Fibroblast of upper back skin (primary cell): ENCODE data around the gene DNMT3B.
"Not testable (repeated sequence)": the region's sequence is repeated elsewhere in the genome, so short reads cannot be mapped to it uniquely, and the experiment has no call there.

ENCODE experiments used
- DNase-seq: peaks from one replicate; pipeline ENCODE4 v3.0.0-alpha.2; 2013

The DNMT3B gene

GRCh38 chr20:32763202-32764004 lies 1.2 kb downstream of the DNMT3B start:
- no peak for DNase-seq

GRCh38 chr20:32764005-32764960 lies 2.1 kb downstream of the DNMT3B start:
- no peak for DNase-seq

- DNase-seq, result not testable (repeated sequence)
Measured at GRCh38 chr20:32765230-32765875, 3.2 kb downstream of the DNMT3B start.

- no peak for DNase-seq
Measured at GRCh38 chr20:32767418-32768198, 5.4 kb downstream of the DNMT3B start.

GRCh38 chr20:32772046-32772445 lies 9.9 kb downstream of the DNMT3B start:
- DNase-seq, result no peak

- no peak for DNase-seq
Measured at GRCh38 chr20:32773223-32773622, 11.0 kb downstream of the DNMT3B start.

- DNase-seq, result no peak
Measured at GRCh38 chr20:32773855-32774254, 11.7 kb downstream of the DNMT3B start.

GRCh38 chr20:32775336-32775991 lies 13.3 kb downstream of the DNMT3B start:
- DNase-seq, result no peak

GRCh38 chr20:32777177-32777956 lies 15.2 kb downstream of the DNMT3B start:
- no peak for DNase-seq

GRCh38 chr20:32779500-32780211 lies 17.5 kb downstream of the DNMT3B start:
- DNase-seq, result no peak

GRCh38 chr20:32780278-32780677 lies 18.1 kb downstream of the DNMT3B start:
- DNase-seq, result no peak

- no peak for DNase-seq
Measured at GRCh38 chr20:32780749-32781655, 18.8 kb downstream of the DNMT3B start.

- peak; percentile 19 for DNase-seq
Measured at GRCh38 chr20:32784369-32785080, 22.3 kb downstream of the DNMT3B start.

- DNase-seq, result no peak
Measured at GRCh38 chr20:32786059-32786760, 24.0 kb downstream of the DNMT3B start.

GRCh38 chr20:32787168-32787567 lies 25.0 kb downstream of the DNMT3B start:
- no peak for DNase-seq

- DNase-seq, result peak; percentile 60
Measured at GRCh38 chr20:32789896-32790750, 27.9 kb downstream of the DNMT3B start.

GRCh38 chr20:32790751-32791057 lies 28.5 kb downstream of the DNMT3B start:
- DNase-seq, result no peak
